Body of pancreas (tissue), 4 donors: ENCODE results near the gene MED12L. TPM values are rescaled to one million over a fixed set of nuclear protein-coding genes. Genes with fewer than 3 reads are reported as not detected.

Source experiments
- ATAC-seq: fragments of 150-250 bp; one replicate; pipeline ENCODE4 v1.9.1; 2016
- DNase-seq, 4 donors: peaks; one replicate each; pipeline ENCODE4 v3.0.0-alpha.2; 2019
- H3K27ac ChIP-seq, 4 donors: fragments of 200-600 bp; sonication (generic); 1 replicate in 3 of 4; 2 replicates in 1 of 4; pipeline versions ENCODE4 v1.5.1 to v1.6.1; 2016 to 2019; ENCODE audit warnings: mild to moderate bottlenecking in 1 of 4, mixed read lengths in 1 of 4, moderate library complexity in 1 of 4
- H3K27me3 ChIP-seq, 2 donors: fragments of 200-600 bp; sonication (generic); one replicate each; pipeline ENCODE4 v1.6.0; 2016; ENCODE audit warnings: mild to moderate bottlenecking in 1 of 2
- H3K36me3 ChIP-seq, 2 donors: fragments of 200-600 bp; sonication (generic); replicated peaks in 1 of 2; 2 replicates each; pipeline ENCODE4 v1.5.1; 2016; ENCODE audit warnings: low read depth in 2 of 2; ENCODE audit not compliant: insufficient read depth in 1 of 2
- H3K4me1 ChIP-seq: fragments of 200-600 bp; sonication (generic); one replicate; pipeline ENCODE4 v1.6.0; 2016
- H3K4me3 ChIP-seq, 2 donors: fragments of 200-600 bp; sonication (generic); 1 replicate in 1 of 2; 2 replicates in 1 of 2; pipeline ENCODE4 v1.5.1; 2016 to 2019
- H3K9me3 ChIP-seq, 3 donors: fragments of 200-600 bp; sonication (generic); 1 replicate in 2 of 3; 2 replicates in 1 of 3; pipeline ENCODE4 v1.5.1; 2016
- CTCF ChIP-seq, 7 experiments: fragments of 450-650 bp in 4 of 7; fragments of 200-600 bp in 3 of 7; sonication (generic) in 3 of 7; IDR thresholded peaks; one replicate each; pipeline ENCODE4 v1.5.1; 2016 to 2019; ENCODE audit warnings: antibody characterized with exemption in 7 of 7
- POLR2A ChIP-seq, 3 donors: fragments of 450-650 bp; IDR thresholded peaks; one replicate each; pipeline ENCODE4 v1.6.1; 2016; ENCODE audit warnings: antibody characterized with exemption in 3 of 3, mild to moderate bottlenecking in 2 of 3
- WGBS, 2 donors: methylation state at CpG; one replicate each; pipeline ENCODE4 v1.1.5; 2017; 5-methylcytosine and 5-hydroxymethylcytosine counted together
- intact Hi-C: fragments of 100-400 bp; cut with DNase I; formaldehyde crosslinking; loops from one replicate; pipeline ENCODE4 v1.15.1; 2023
- total RNA-seq, 2 donors: library from RNA; depleted of rRNA; stranded (reverse); fragments of >200 nt; gene quantifications; one replicate each; pipeline ENCODE4 v1.1.0, GENCODE V29; 2016

The MED12L gene
- total RNA-seq, 2 donors from 2014 or later, result 0.33 to 0.78 TPM

GRCh38 chr3:151362751-151363174 is 277.3 kb downstream of the MED12L start:
- H3K4me3 ChIP-seq, result no peak overlapping the region
- no peak overlapping the region for H3K27ac ChIP-seq
- TF ChIP-seq CTCF (IDR thresholded peaks at IDR 0.05) (no peak), POLR2A (IDR thresholded peaks at IDR 0.05) (no peak)
- no peak for ATAC-seq
- H3K4me1 ChIP-seq, result no peaks in the 10 kb centered on the region
- no peaks in the 10 kb centered on the region for H3K9me3 ChIP-seq
- no peaks in the 10 kb centered on the region for H3K36me3 ChIP-seq
- intact Hi-C loops, result no loop called here
- H3K27me3 ChIP-seq, result no peaks in the 10 kb centered on the region
- no peak for DNase-seq
- WGBS, 2 donors, result 54 to 71% methylated on average over 3 of the region's 3 CpGs

- Histone ChIP-seq H3K27me3 (no peaks in the 10 kb centered on the region), H3K27ac (no peak overlapping the region), H3K4me3 (no peak overlapping the region), H3K4me1 (no peaks in the 10 kb centered on the region), H3K9me3 (no peaks in the 10 kb centered on the region), H3K36me3 (no peaks in the 10 kb centered on the region)
- TF ChIP-seq CTCF (IDR thresholded peaks at IDR 0.05) (no peak), POLR2A (IDR thresholded peaks at IDR 0.05) (no peak)
- 66 to 69% methylated on average over 3 of the region's 3 CpGs for WGBS, 2 donors
- DNase-seq (no peak), ATAC-seq (no peak)
- intact Hi-C loops, result no loop called here
Observed at GRCh38 chr3:151366993-151367392, 281.5 kb downstream of the MED12L start.

GRCh38 chr3:151367448-151367847 is 282.0 kb downstream of the MED12L start:
- no peaks in the 10 kb centered on the region for H3K36me3 ChIP-seq
- H3K9me3 ChIP-seq, result no peaks in the 10 kb centered on the region
- no peaks in the 10 kb centered on the region for H3K4me1 ChIP-seq
- no peak overlapping the region for H3K27ac ChIP-seq
- no peak overlapping the region for H3K4me3 ChIP-seq
- no peak for DNase-seq
- ATAC-seq, result no peak
- H3K27me3 ChIP-seq, result no peaks in the 10 kb centered on the region
- TF ChIP-seq CTCF (IDR thresholded peaks at IDR 0.05), result no peak
- TF ChIP-seq POLR2A (IDR thresholded peaks at IDR 0.05), result no peak
- WGBS, 2 donors, result 48 to 63% methylated on average over 5 of the region's 5 CpGs
- intact Hi-C loops, result no loop called here

GRCh38 chr3:151371526-151371925 is 286.1 kb downstream of the MED12L start:
- no peaks in the 10 kb centered on the region for H3K4me1 ChIP-seq
- ATAC-seq, result no peak
- H3K27ac ChIP-seq, result no peak overlapping the region
- DNase-seq, result no peak
- no peaks in the 10 kb centered on the region for H3K36me3 ChIP-seq
- H3K27me3 ChIP-seq, result no peaks in the 10 kb centered on the region
- TF ChIP-seq CTCF (IDR thresholded peaks at IDR 0.05) (no peak), POLR2A (IDR thresholded peaks at IDR 0.05) (no peak)
- H3K9me3 ChIP-seq, result no peaks in the 10 kb centered on the region
- intact Hi-C loops, result no loop called here
- no peak overlapping the region for H3K4me3 ChIP-seq

- H3K9me3 ChIP-seq, result no peaks in the 10 kb centered on the region
- 82 to 90% methylated on average over 4 of the region's 4 CpGs for WGBS, 2 donors
- ATAC-seq (no peak), DNase-seq (no peak)
- no peaks in the 10 kb centered on the region for H3K4me1 ChIP-seq
- no peak overlapping the region for H3K4me3 ChIP-seq
- intact Hi-C loops, result no loop called here
- H3K27ac ChIP-seq, result no peak overlapping the region
- H3K36me3 ChIP-seq, result no peaks in the 10 kb centered on the region
- TF ChIP-seq CTCF (IDR thresholded peaks at IDR 0.05), result no peak
- no peak for TF ChIP-seq POLR2A (IDR thresholded peaks at IDR 0.05)
- H3K27me3 ChIP-seq, result no peaks in the 10 kb centered on the region
Observed at GRCh38 chr3:151372063-151372820, 286.8 kb downstream of the MED12L start.
